GM23248 (cell line): Measurements from ENCODE around the gene HMGB2.

Source experiments
- EZH2 ChIP-seq: fragments of 200-600 bp; sonication (generic); IDR thresholded peaks from 2 replicates; pipeline ENCODE4 v1.6.1; 2018; ENCODE audit warnings: antibody characterized with exemption, mild to moderate bottlenecking; ENCODE audit not compliant: insufficient read depth, poor library complexity, severe bottlenecking
- EZH2phosphoT487 ChIP-seq: fragments of 200-600 bp; sonication (generic); IDR thresholded peaks from 2 replicates; pipeline ENCODE4 v1.6.1; 2018; ENCODE audit warnings: antibody characterized with exemption, moderate library complexity, mild to moderate bottlenecking, low read depth; ENCODE audit not compliant: insufficient read depth

GRCh38 chr4:173367285-173367684 lies 33.1 kb upstream of the HMGB2 start:
- no peak for TF ChIP-seq EZH2
- no peak for TF ChIP-seq EZH2phosphoT487
